GM10266 (cell line): ENCODE data around the gene CORO2A.

Experiments used
- DNase-seq: peaks from one replicate; pipeline ENCODE4 v3.0.0; 2012; ENCODE audit errors: extremely low spot score
- TF ChIP-seq, protein P1 (sequence below): IDR thresholded peaks from 2 replicates; pipeline ENCODE4 v1.5.1; 2012; ENCODE audit warnings: mild to moderate bottlenecking, low read depth; ENCODE audit not compliant: control insufficient read depth, insufficient read depth; ENCODE audit errors: missing control alignments

CORO2A gene

DNA sequence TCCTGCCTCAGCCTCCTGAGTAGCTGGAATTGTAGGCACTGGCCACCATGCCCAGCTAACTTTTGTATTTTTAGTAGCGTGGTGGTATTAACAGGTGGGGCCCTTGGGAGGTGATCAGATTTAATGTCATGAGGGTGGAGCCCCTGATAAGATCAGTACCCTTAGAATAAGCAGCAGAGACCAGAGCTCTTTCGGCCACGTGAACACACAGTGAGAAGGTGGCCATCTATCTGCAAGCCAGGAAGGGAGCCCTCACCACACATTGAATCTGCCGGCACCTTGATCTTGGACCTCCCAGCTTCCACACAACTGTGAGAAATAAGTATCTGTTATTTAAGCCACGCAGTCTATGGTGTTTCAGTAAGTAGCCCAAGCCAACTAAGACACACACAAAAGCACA is 40.5 kb upstream of the CORO2A start:
- no peak for DNase-seq
- TF ChIP-seq, protein P1, sequence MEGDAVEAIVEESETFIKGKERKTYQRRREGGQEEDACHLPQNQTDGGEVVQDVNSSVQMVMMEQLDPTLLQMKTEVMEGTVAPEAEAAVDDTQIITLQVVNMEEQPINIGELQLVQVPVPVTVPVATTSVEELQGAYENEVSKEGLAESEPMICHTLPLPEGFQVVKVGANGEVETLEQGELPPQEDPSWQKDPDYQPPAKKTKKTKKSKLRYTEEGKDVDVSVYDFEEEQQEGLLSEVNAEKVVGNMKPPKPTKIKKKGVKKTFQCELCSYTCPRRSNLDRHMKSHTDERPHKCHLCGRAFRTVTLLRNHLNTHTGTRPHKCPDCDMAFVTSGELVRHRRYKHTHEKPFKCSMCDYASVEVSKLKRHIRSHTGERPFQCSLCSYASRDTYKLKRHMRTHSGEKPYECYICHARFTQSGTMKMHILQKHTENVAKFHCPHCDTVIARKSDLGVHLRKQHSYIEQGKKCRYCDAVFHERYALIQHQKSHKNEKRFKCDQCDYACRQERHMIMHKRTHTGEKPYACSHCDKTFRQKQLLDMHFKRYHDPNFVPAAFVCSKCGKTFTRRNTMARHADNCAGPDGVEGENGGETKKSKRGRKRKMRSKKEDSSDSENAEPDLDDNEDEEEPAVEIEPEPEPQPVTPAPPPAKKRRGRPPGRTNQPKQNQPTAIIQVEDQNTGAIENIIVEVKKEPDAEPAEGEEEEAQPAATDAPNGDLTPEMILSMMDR, result no peak

- TF ChIP-seq, protein P1, result no peak
- DNase-seq, result no peak
Measured at GRCh38 chr9:98231770-98232478, 39.5 kb upstream of the CORO2A start.

- TF ChIP-seq, protein P1, result no peak
- no peak for DNase-seq
Measured at GRCh38 chr9:98230789-98231188, 38.4 kb upstream of the CORO2A start.

DNA sequence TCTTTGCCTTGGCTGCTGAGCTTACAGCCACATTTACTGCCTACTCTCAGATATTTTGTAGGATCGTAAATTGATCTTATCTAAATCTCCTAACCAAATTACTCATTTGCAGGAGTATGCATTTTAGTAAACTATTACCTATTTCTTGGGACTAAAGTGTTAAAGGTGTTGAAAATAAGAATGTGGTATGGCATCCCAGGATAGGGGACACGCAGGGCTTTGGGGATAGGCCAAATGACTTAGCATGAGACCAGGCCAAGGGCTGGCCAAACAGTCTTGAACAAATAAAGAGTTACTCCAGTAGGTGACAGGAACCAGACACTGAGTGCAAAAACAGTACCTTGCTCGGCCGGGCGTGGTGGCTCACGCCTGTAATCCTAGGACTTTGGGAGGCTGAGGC is 37.9 kb upstream of the CORO2A start:
- TF ChIP-seq, protein P1, result no peak
- DNase-seq, result no peak

- DNase-seq, result no peak
- TF ChIP-seq, protein P1, result no peak
Measured at GRCh38 chr9:98229620-98230019, 37.2 kb upstream of the CORO2A start.

DNA sequence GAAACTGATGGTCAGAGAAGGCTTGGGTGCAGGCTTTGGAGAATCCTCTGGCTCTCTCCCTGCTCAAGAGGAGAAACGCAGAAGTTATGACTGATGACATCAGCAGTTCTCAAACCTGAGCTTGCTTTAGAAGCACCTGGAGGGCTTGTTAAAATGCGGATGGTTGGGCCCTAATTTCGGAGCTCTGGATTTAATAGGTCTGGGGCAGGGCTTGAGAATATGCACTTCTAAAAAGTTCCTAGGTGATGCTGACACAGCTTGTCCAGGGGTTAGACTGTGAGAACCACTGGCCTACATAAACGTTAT is 36.6 kb upstream of the CORO2A start:
- TF ChIP-seq, protein P1, result no peak
- no peak for DNase-seq

DNA sequence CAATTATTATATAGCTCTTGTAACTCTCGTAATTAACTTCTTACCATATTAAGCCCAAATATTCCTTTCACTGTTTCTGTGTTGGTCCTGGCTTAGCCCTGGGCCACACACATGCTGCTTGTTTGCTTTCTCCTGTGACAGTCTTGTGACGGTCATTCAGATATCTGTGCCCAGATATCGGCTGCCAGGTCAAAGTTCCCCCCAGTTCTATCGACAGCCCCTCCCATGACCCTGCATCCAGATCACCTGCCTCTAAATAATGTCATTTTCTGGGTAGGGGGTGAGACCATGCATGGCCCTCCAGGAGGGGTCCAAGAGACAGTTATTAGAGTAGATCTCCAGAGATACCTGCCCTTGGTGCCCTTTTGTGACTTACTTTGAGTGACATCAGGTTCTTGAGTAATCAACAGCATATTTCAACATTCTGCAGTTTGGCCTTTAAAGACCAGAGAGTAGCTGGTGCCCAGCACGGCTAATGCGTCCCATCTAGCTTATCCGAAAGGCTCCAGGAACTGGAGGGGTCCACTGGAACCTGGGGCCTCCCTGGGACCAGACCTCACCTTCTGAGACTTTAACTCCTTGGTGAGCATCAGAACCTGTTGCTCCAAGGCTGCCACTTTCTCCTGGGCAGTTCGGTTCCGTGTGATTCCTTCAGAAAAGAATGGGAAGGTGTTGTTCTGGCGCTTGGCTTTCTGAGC is 36.1 kb upstream of the CORO2A start:
- TF ChIP-seq, protein P1, result no peak
- no peak for DNase-seq
